Activated T-helper 1 cell treated with anti-CD3 and anti-CD28 coated beads, Interleukin-12 subunit alpha, Interleukin-12 subunit beta, Interleukin-2, Interleukin-4 antibody, amounts not matched to agents 30 ng/mL and 10 ng/mL and 1 ng/mL, durations not matched to agents 14 hours and 24 hours and 36 hours (primary cell): Measurements from ENCODE around the gene MAPKAP1. TPM values are rescaled to one million over a fixed set of nuclear protein-coding genes. Genes with fewer than 3 reads are reported as not detected.

Experiments used
- DNase-seq: peaks from one replicate; pipeline ENCODE4 v3.0.0; 2021; ENCODE audit warnings: low spot score
- H3K27ac Mint-ChIP-seq: one replicate; pipeline ENCODE4 v1.8.0; 2021; ENCODE audit warnings: mild to moderate bottlenecking, mixed read lengths
- H3K27me3 Mint-ChIP-seq: one replicate; pipeline ENCODE4 v1.8.0; 2022; ENCODE audit warnings: mild to moderate bottlenecking, moderate library complexity, mixed read lengths; ENCODE audit not compliant: insufficient read depth
- H3K36me3 Mint-ChIP-seq: one replicate; pipeline ENCODE4 v1.8.0; 2021; ENCODE audit warnings: low read depth, mixed read lengths
- H3K4me1 Mint-ChIP-seq: one replicate; pipeline ENCODE4 v1.8.0; 2021; ENCODE audit warnings: low read depth, mixed read lengths
- H3K4me3 Mint-ChIP-seq: one replicate; pipeline ENCODE4 v1.8.0; 2021; ENCODE audit warnings: mild to moderate bottlenecking, moderate library complexity, mixed read lengths
- H3K9me3 Mint-ChIP-seq: one replicate; pipeline ENCODE4 v1.8.0; 2021; ENCODE audit warnings: mixed read lengths
- intact Hi-C: fragments of 100-400 bp; cut with micrococcal nuclease; formaldehyde crosslinking; loops from one replicate; pipeline ENCODE4 v1.15.1; 2024
- total RNA-seq: library from RNA; stranded (reverse); gene quantifications from 2 replicates; pipeline ENCODE4 v1.2.3, GENCODE V29; 2022

MAPKAP1 gene
- total RNA-seq, 1 donor from 2014 or later: 108 TPM

- intact Hi-C loops: no loop called here
- no peaks in the 10 kb centered on the region for H3K9me3 Mint-ChIP-seq
- H3K27ac Mint-ChIP-seq: no peak overlapping the region
- no peak overlapping the region for H3K4me3 Mint-ChIP-seq
- H3K4me1 Mint-ChIP-seq: no peaks in the 10 kb centered on the region
- no peaks in the 10 kb centered on the region for H3K27me3 Mint-ChIP-seq
- DNase-seq: no peak
- peaks cover 13% of the 10 kb centered on the region for H3K36me3 Mint-ChIP-seq
Measured at GRCh38 chr9:125540497-125540896, 166.5 kb downstream of the MAPKAP1 start.

DNA sequence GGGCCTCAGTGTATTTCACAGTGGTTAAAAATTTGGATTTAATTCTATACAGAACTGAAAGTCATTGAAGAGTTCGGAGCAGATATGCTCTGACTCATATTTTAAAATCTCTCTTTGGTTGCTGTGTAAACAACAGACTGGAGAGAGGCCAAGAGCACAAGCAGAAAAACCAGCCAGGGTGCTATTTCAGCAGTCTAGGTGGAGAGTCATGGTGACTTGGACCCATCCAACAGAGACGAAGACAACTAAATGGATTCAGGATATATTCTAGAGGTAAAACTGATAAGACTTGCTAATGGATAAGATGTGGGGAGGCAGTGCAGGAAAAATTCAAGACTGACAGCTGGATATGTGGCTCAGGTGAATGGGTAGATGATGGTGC is 168.9 kb downstream of the MAPKAP1 start:
- no peaks in the 10 kb centered on the region for H3K9me3 Mint-ChIP-seq
- H3K4me1 Mint-ChIP-seq: no peaks in the 10 kb centered on the region
- no peak overlapping the region for H3K4me3 Mint-ChIP-seq
- intact Hi-C loops: no loop called here
- no peak overlapping the region for H3K27ac Mint-ChIP-seq
- H3K27me3 Mint-ChIP-seq: no peaks in the 10 kb centered on the region
- DNase-seq: no peak
- peaks cover 13% of the 10 kb centered on the region for H3K36me3 Mint-ChIP-seq

DNA sequence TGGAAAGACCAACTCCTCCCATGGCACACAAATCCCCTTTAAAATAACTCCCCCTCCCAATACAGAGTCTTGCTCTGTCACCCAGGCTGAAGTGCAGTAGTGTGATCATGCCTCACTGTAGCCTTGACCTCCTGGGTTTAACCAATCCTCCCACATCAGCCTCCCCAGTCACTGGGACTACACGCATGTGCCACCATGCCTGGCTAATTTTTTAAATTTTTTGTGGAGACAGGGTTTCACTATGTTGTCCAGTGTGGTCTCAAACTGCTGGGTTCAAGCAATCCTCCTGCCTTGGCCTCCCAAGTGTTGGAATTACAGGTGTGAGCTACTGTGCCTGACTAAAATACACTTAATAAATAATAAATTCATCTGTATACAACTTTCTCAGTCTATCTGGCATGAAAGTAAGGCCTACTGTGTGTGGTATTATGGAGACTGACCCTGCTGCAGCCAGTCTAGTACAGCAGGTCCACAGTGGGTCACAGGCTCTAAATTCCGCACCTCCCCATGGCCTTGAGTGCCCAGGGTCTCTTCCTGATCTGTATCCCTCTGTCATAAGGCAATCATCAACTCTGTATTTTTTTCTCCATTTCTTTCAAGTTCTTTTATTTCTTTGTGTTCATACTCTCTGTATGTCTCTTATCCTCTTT is 169.4 kb downstream of the MAPKAP1 start:
- no peak overlapping the region for H3K4me3 Mint-ChIP-seq
- H3K27ac Mint-ChIP-seq: no peak overlapping the region
- H3K36me3 Mint-ChIP-seq: peaks cover 13% of the 10 kb centered on the region
- no peaks in the 10 kb centered on the region for H3K9me3 Mint-ChIP-seq
- H3K27me3 Mint-ChIP-seq: no peaks in the 10 kb centered on the region
- no peak for DNase-seq
- intact Hi-C loops: no loop called here
- no peaks in the 10 kb centered on the region for H3K4me1 Mint-ChIP-seq

GRCh38 chr9:125536776-125537175 is 170.2 kb downstream of the MAPKAP1 start:
- H3K27me3 Mint-ChIP-seq: no peaks in the 10 kb centered on the region

GRCh38 chr9:125536167-125536772 is 170.7 kb downstream of the MAPKAP1 start:
- Mint-ChIP-seq H3K27ac (no peak overlapping the region), H3K27me3 (no peaks in the 10 kb centered on the region), H3K36me3 (peaks cover 11% of the 10 kb centered on the region), H3K4me3 (no peak overlapping the region), H3K4me1 (peaks cover 1% of the 10 kb centered on the region), H3K9me3 (no peaks in the 10 kb centered on the region)
- DNase-seq: no peak
- intact Hi-C loops: no loop called here

More at GRCh38 chr9:125536776-125537175, 170.2 kb downstream of the MAPKAP1 start:
- no peaks in the 10 kb centered on the region for H3K4me1 Mint-ChIP-seq
- DNase-seq: no peak
- intact Hi-C loops: no loop called here
- no peak overlapping the region for H3K27ac Mint-ChIP-seq
- H3K4me3 Mint-ChIP-seq: no peak overlapping the region
- H3K9me3 Mint-ChIP-seq: no peaks in the 10 kb centered on the region
- H3K36me3 Mint-ChIP-seq: peaks cover 11% of the 10 kb centered on the region

- Mint-ChIP-seq H3K27ac (no peak overlapping the region), H3K27me3 (no peaks in the 10 kb centered on the region), H3K4me1 (peaks cover 13% of the 10 kb centered on the region), H3K36me3 (peaks cover 6% of the 10 kb centered on the region), H3K9me3 (no peaks in the 10 kb centered on the region), H3K4me3 (no peak overlapping the region)
- intact Hi-C loops: no loop called here
- DNase-seq: no peak
Measured at GRCh38 chr9:125534971-125535701, 171.9 kb downstream of the MAPKAP1 start.

GRCh38 chr9:125532812-125533594 is 174.0 kb downstream of the MAPKAP1 start:
- no peak overlapping the region for H3K4me3 Mint-ChIP-seq

GRCh38 chr9:125532412-125532811 is 174.6 kb downstream of the MAPKAP1 start:
- intact Hi-C loops: no loop called here
- Mint-ChIP-seq H3K27me3 (no peaks in the 10 kb centered on the region), H3K27ac (no peak overlapping the region)

More at GRCh38 chr9:125532812-125533594, 174.0 kb downstream of the MAPKAP1 start:
- Mint-ChIP-seq H3K27ac (no peak overlapping the region), H3K27me3 (no peaks in the 10 kb centered on the region), H3K36me3 (peaks cover 8% of the 10 kb centered on the region), H3K9me3 (no peaks in the 10 kb centered on the region), H3K4me1 (peaks cover 24% of the 10 kb centered on the region)
- no peak for DNase-seq
- intact Hi-C loops: no loop called here

GRCh38 chr9:125529589-125530515 is 177.2 kb downstream of the MAPKAP1 start:
- peaks cover 30% of the 10 kb centered on the region for H3K4me1 Mint-ChIP-seq
- no peak for DNase-seq
- no peaks in the 10 kb centered on the region for H3K9me3 Mint-ChIP-seq
- intact Hi-C loops: no loop called here
- H3K36me3 Mint-ChIP-seq: peaks cover 5% of the 10 kb centered on the region
- H3K4me3 Mint-ChIP-seq: no peak overlapping the region
- no peak overlapping the region for H3K27ac Mint-ChIP-seq
- H3K27me3 Mint-ChIP-seq: no peaks in the 10 kb centered on the region

More at GRCh38 chr9:125532412-125532811, 174.6 kb downstream of the MAPKAP1 start:
- DNase-seq: no peak
- Mint-ChIP-seq H3K36me3 (peaks cover 5% of the 10 kb centered on the region), H3K4me3 (no peak overlapping the region), H3K9me3 (no peaks in the 10 kb centered on the region), H3K4me1 (peaks cover 28% of the 10 kb centered on the region)

- no peak for DNase-seq
- intact Hi-C loops: no loop called here
- peak overlapping the region; percentile 8 for H3K27ac Mint-ChIP-seq
- H3K9me3 Mint-ChIP-seq: no peaks in the 10 kb centered on the region
- peaks cover 5% of the 10 kb centered on the region for H3K36me3 Mint-ChIP-seq
- no peaks in the 10 kb centered on the region for H3K27me3 Mint-ChIP-seq
- no peak overlapping the region for H3K4me3 Mint-ChIP-seq
- H3K4me1 Mint-ChIP-seq: peaks cover 30% of the 10 kb centered on the region
Measured at GRCh38 chr9:125529107-125529506, 177.9 kb downstream of the MAPKAP1 start.

- Mint-ChIP-seq H3K9me3 (no peaks in the 10 kb centered on the region), H3K4me3 (no peak overlapping the region), H3K4me1 (peaks cover 38% of the 10 kb centered on the region), H3K36me3 (peaks cover 9% of the 10 kb centered on the region), H3K27ac (no peak overlapping the region), H3K27me3 (no peaks in the 10 kb centered on the region)
- no peak for DNase-seq
- intact Hi-C loops: no loop called here
Measured at GRCh38 chr9:125527471-125528002, 179.5 kb downstream of the MAPKAP1 start.
